GM12872 (cell line): ENCODE data around the gene OR4D5.

Experiments
- CTCF ChIP-seq: IDR thresholded peaks from 3 replicates; pipeline ENCODE4 v1.5.1; 2011; ENCODE audit warnings: low read depth, mild to moderate bottlenecking, low read length, moderate library complexity; ENCODE audit not compliant: insufficient read depth

Gene OR4D5

GRCh38 chr11:123939317-123939716 is at the start of gene OR4D5:
Gene OR4D5, plus strand, starts transcription at chr11:123939617. Its CDS starts 0 bp downstream, at chr11:123939617.
- no peak for TF ChIP-seq CTCF

GRCh38 chr11:123892031-123892430 is 47.4 kb upstream of the OR4D5 start:
- no peak for TF ChIP-seq CTCF

GRCh38 chr11:123899792-123900191 is 39.6 kb upstream of the OR4D5 start:
- no peak for TF ChIP-seq CTCF

GRCh38 chr11:123901867-123902266 is 37.5 kb upstream of the OR4D5 start, which contains the start of gene OR8D4:
Gene OR8D4, plus strand, starts transcription at chr11:123902167. Its CDS starts 4,265 bp downstream, at chr11:123906432.
- no peak for TF ChIP-seq CTCF

- TF ChIP-seq CTCF: no peak
Measured at GRCh38 chr11:123903932-123904331, 35.5 kb upstream of the OR4D5 start.

GRCh38 chr11:123904932-123905331 is 34.5 kb upstream of the OR4D5 start:
- TF ChIP-seq CTCF: no peak

GRCh38 chr11:123905826-123906225 is 33.6 kb upstream of the OR4D5 start:
- TF ChIP-seq CTCF: no peak
